Measurements from ENCODE around the gene ATP5PF.
"Not testable (repeated sequence)": the region's sequence is repeated elsewhere in the genome, so short reads cannot be mapped to it uniquely, and the experiment has no call there.

The ATP5PF gene

GRCh38 chr21:25695461-25695860 is 39.2 kb downstream of the ATP5PF start:
- not testable (repeated sequence) for H3K4me3 Mint-ChIP-seq, H3K9me3 Mint-ChIP-seq, H3K27me3 Mint-ChIP-seq, H3K27ac Mint-ChIP-seq, H3K36me3 Mint-ChIP-seq, H3K4me1 Mint-ChIP-seq, ATAC-seq

- no peak overlapping the region for H3K27ac Mint-ChIP-seq
- H3K4me3 Mint-ChIP-seq, result no peak overlapping the region
- no peaks in the 10 kb centered on the region for H3K9me3 Mint-ChIP-seq
Measured at GRCh38 chr21:25691976-25692375, 42.7 kb downstream of the ATP5PF start.

GRCh38 chr21:25689226-25689625 is 45.5 kb downstream of the ATP5PF start:
- H3K4me1 Mint-ChIP-seq, result no peaks in the 10 kb centered on the region

More at GRCh38 chr21:25691976-25692375, 42.7 kb downstream of the ATP5PF start:
- Mint-ChIP-seq H3K27me3 (no peaks in the 10 kb centered on the region), H3K4me1 (no peaks in the 10 kb centered on the region), H3K36me3 (no peaks in the 10 kb centered on the region)
- ATAC-seq, result no peak

GRCh38 chr21:25688275-25689155 is 46.2 kb downstream of the ATP5PF start:
- Mint-ChIP-seq H3K9me3 (no peaks in the 10 kb centered on the region), H3K27ac (no peak overlapping the region), H3K4me3 (no peak overlapping the region), H3K36me3 (no peaks in the 10 kb centered on the region), H3K27me3 (no peaks in the 10 kb centered on the region), H3K4me1 (no peaks in the 10 kb centered on the region)
- no peak for ATAC-seq

More at GRCh38 chr21:25689226-25689625, 45.5 kb downstream of the ATP5PF start:
- Mint-ChIP-seq H3K9me3 (no peaks in the 10 kb centered on the region), H3K27me3 (no peaks in the 10 kb centered on the region), H3K36me3 (no peaks in the 10 kb centered on the region), H3K4me3 (no peak overlapping the region), H3K27ac (no peak overlapping the region)
- ATAC-seq, result no peak

GRCh38 chr21:25687787-25688186 is 46.9 kb downstream of the ATP5PF start:
- Mint-ChIP-seq H3K36me3 (no peaks in the 10 kb centered on the region), H3K4me3 (no peak overlapping the region), H3K4me1 (no peaks in the 10 kb centered on the region), H3K9me3 (no peaks in the 10 kb centered on the region), H3K27ac (no peak overlapping the region), H3K27me3 (no peaks in the 10 kb centered on the region)
- no peak for ATAC-seq

- H3K27me3 Mint-ChIP-seq, result no peaks in the 10 kb centered on the region
- H3K9me3 Mint-ChIP-seq, result peaks cover 6% of the 10 kb centered on the region
- no peaks in the 10 kb centered on the region for H3K36me3 Mint-ChIP-seq
- ATAC-seq, result no peak
- H3K4me3 Mint-ChIP-seq, result no peak overlapping the region
- H3K4me1 Mint-ChIP-seq, result no peaks in the 10 kb centered on the region
- no peak overlapping the region for H3K27ac Mint-ChIP-seq
Measured at GRCh38 chr21:25682382-25682781, 52.3 kb downstream of the ATP5PF start.

GRCh38 chr21:25676451-25676850 is 58.3 kb downstream of the ATP5PF start:
- no peak overlapping the region for H3K27ac Mint-ChIP-seq
- H3K27me3 Mint-ChIP-seq, result peaks cover 9% of the 10 kb centered on the region
- no peak overlapping the region for H3K4me3 Mint-ChIP-seq
- H3K36me3 Mint-ChIP-seq, result no peaks in the 10 kb centered on the region
- no peak for ATAC-seq
- H3K4me1 Mint-ChIP-seq, result no peaks in the 10 kb centered on the region
- H3K9me3 Mint-ChIP-seq, result peaks cover 12% of the 10 kb centered on the region

Data from stimulated activated memory B cell treated with anti-CD40 and anti-IgM and Interleukin-4, amounts not matched to agents 10 μg/mL and 1 μg/mL and 100 μg/mL, for 72 hours (primary cell).